Panc1 (cell line): Measurements from ENCODE around the gene APOBEC2. TPM values are rescaled to one million over a fixed set of nuclear protein-coding genes. Genes with fewer than 3 reads are reported as not detected.

Source experiments
- ATAC-seq: fragments of 200-7000 bp; cut with Tn5 transposase; 2 replicates; pipeline ENCODE4 v1.9.1; 2020; ENCODE audit warnings: mild to moderate bottlenecking, moderate library complexity
- BruUV-seq: library from RNA; stranded (reverse); fragments of 400-500 nt; replicated peaks from 2 replicates; lab custom pipeline; 2021; lab: Mats Ljungman, UMichigan
- CTCF ChIA-PET: fragments of 300-600 bp; sonication (Branson Sonifier 250); formaldehyde crosslinking; loops from one replicate; lab custom pipeline; 2022; ENCODE audit warnings: antibody characterized with exemption; lab: Charles Lee
- POLR2A ChIA-PET: fragments of 300-600 bp; sonication (Branson Sonifier 250); formaldehyde crosslinking; loops from one replicate; lab custom pipeline; 2022; ENCODE audit warnings: antibody characterized with exemption; lab: Charles Lee
- DNase-seq: peaks from one replicate; pipeline ENCODE4 v3.0.0-alpha.2; 2010; ENCODE audit warnings: low read depth, low spot score
- H3K27ac ChIP-seq: 2 replicates; pipeline ENCODE4 v1.5.1; 2011; ENCODE audit warnings: mild to moderate bottlenecking, low read length, inconsistent platforms
- H3K27me3 ChIP-seq: fragments of 200-500 bp; sonication (Bioruptor generic); 2 replicates; pipeline ENCODE4 v1.6.0; 2014; ENCODE audit warnings: low read length, inconsistent platforms; ENCODE audit not compliant: control insufficient read depth, insufficient read depth
- H3K36me3 ChIP-seq: fragments of 200-500 bp; sonication (Bioruptor generic); 2 replicates; pipeline ENCODE4 v1.5.1; 2014; ENCODE audit warnings: inconsistent platforms, mild to moderate bottlenecking, low read length, moderate library complexity; ENCODE audit not compliant: control insufficient read depth, insufficient read depth
- H3K4me1 ChIP-seq: 2 replicates; pipeline ENCODE4 v1.5.1; 2011; ENCODE audit warnings: inconsistent platforms, mild to moderate bottlenecking, low read length, moderate library complexity; ENCODE audit not compliant: control insufficient read depth, insufficient read depth
- H3K4me3 ChIP-seq, 2 experiments: 2 replicates each; pipeline ENCODE4 v1.5.1; 2011 to 2012; ENCODE audit warnings: low read depth in 2 of 2, low read length in 2 of 2, mild to moderate bottlenecking in 2 of 2, inconsistent platforms in 1 of 2, moderate library complexity in 1 of 2
- H3K9me3 ChIP-seq: fragments of 200-500 bp; sonication (Bioruptor generic); 2 replicates; pipeline ENCODE4 v1.5.1; 2014; ENCODE audit warnings: low read depth, mild to moderate bottlenecking, inconsistent platforms, low read length, moderate library complexity; ENCODE audit not compliant: control insufficient read depth, insufficient read depth
- CTCF ChIP-seq: fragments of 450-650 bp; IDR thresholded peaks from 2 replicates; pipeline ENCODE4 v1.5.1; 2017; ENCODE audit warnings: mild to moderate bottlenecking
- POLR2AphosphoS5 ChIP-seq: IDR thresholded peaks from 2 replicates; pipeline ENCODE4 v1.6.1; 2012; ENCODE audit warnings: mild to moderate bottlenecking, low read depth, low read length, moderate library complexity
- REST ChIP-seq, 2 experiments: IDR thresholded peaks; 2 replicates each; pipeline ENCODE4 v1.6.1; 2011 to 2012; ENCODE audit warnings: low read depth in 2 of 2, control low read depth in 1 of 2, low read length in 1 of 2, mild to moderate bottlenecking in 1 of 2, moderate library complexity in 1 of 2; ENCODE audit not compliant: insufficient read depth in 1 of 2
- SIN3A ChIP-seq: IDR thresholded peaks from 2 replicates; pipeline ENCODE4 v1.6.1; 2012; ENCODE audit warnings: low read depth, mild to moderate bottlenecking, low read length, moderate library complexity, borderline replicate concordance; ENCODE audit not compliant: insufficient read depth
- TCF7L2 ChIP-seq: IDR thresholded peaks from 2 replicates; pipeline ENCODE4 v1.6.1; 2011; ENCODE audit warnings: mild to moderate bottlenecking, low read depth, low read length, inconsistent platforms
- in situ Hi-C: cut with HindIII; loops from 2 replicates; pipeline ENCODE4 v1.10.0; 2016; ENCODE audit warnings: low sequenced_read_pairs, low pct_unique_long_range_greater_than_20kb
- intact Hi-C: fragments of 100-400 bp; cut with micrococcal nuclease; formaldehyde crosslinking; loops from one replicate; pipeline ENCODE4 v1.10.0; 2022; ENCODE audit not compliant: unreplicated experiment
- total RNA-seq: library from RNA; stranded (reverse); gene quantifications from one replicate; pipeline ENCODE4 v1.2.1, GENCODE V29; 2021; ENCODE audit not compliant: unreplicated experiment

The APOBEC2 gene
- total RNA-seq, 1 experiment from 2014 or later, result not detected

GRCh38 chr6:41046084-41046483, 6.9 kb upstream of the APOBEC2 start:
- H3K27ac ChIP-seq, result no peak overlapping the region
- ATAC-seq, result no peak
- TF ChIP-seq TCF7L2, result no peak
- no peak for TF ChIP-seq REST (IDR thresholded peaks at IDR 0.05; ENCODE audit: insufficient read depth in 1 of 2, low read depth in 2 of 2, low read length in 1 of 2)
- no peak for TF ChIP-seq SIN3A
- TF ChIP-seq POLR2AphosphoS5, result no peak
- no peak for TF ChIP-seq CTCF
- no TSS peak for BruUV-seq
- no peak overlapping the region for H3K4me3 ChIP-seq
- H3K36me3 ChIP-seq, result no peaks in the 10 kb centered on the region
- H3K4me1 ChIP-seq, result 0 out of 2 replicates have a peak, but pooled peaks cover 2% of the 10 kb centered on the region
- in situ Hi-C loops, result no loop called here
- POLR2A ChIA-PET, result no interaction called here
- H3K27me3 ChIP-seq, result no peaks in the 10 kb centered on the region
- no peaks in the 10 kb centered on the region for H3K9me3 ChIP-seq
- CTCF ChIA-PET, result interaction anchor here (0.6 kb wide), 1 partner anchor 17 kb away, joined by 13 read pairs; no protein-coding TSS in a partner anchor
- DNase-seq, result no peak
- intact Hi-C loops, result no loop called here

- CTCF ChIA-PET, result interaction anchor here (1.2 kb wide), 1 partner anchor 19 kb away, joined by 4 read pairs; no protein-coding TSS in a partner anchor
- no peak for ATAC-seq
- BruUV-seq, result no TSS peak
Observed at GRCh38 chr6:41047306-41047705, 5.7 kb upstream of the APOBEC2 start.

More at GRCh38 chr6:41047306-41047705, 5.7 kb upstream of the APOBEC2 start:
- H3K27me3 ChIP-seq, result no peaks in the 10 kb centered on the region
- no peaks in the 10 kb centered on the region for H3K36me3 ChIP-seq
- no peak for DNase-seq
- H3K9me3 ChIP-seq, result no peaks in the 10 kb centered on the region
- POLR2A ChIA-PET, result no interaction called here
- no peak overlapping the region for H3K27ac ChIP-seq
- H3K4me3 ChIP-seq, result no peak overlapping the region
- no peak for TF ChIP-seq SIN3A
- 0 out of 2 replicates have a peak, but pooled peaks cover 2% of the 10 kb centered on the region for H3K4me1 ChIP-seq
- in situ Hi-C loops (no loop called here), intact Hi-C loops (no loop called here)
